CD4-positive, alpha-beta T cell (primary cell): ENCODE data around the gene PTDSS2. TPM values are rescaled to one million over a fixed set of nuclear protein-coding genes. Genes with fewer than 3 reads are reported as not detected.

Source experiments
- ATAC-seq: fragments of 200-7000 bp; cut with Tn5 transposase; one replicate; pipeline ENCODE4 v1.10.0; 2022; ENCODE audit warnings: mild to moderate bottlenecking; ENCODE audit not compliant: poor library complexity
- CTCF ChIA-PET: fragments of 350-600 bp; sonication (Branson Sonifier 250); formaldehyde crosslinking; loops from one replicate; lab custom pipeline; 2021; ENCODE audit warnings: antibody characterized with exemption, inconsistent platforms; lab: Charles Lee
- POLR2A ChIA-PET: fragments of 350-600 bp; sonication (Branson Sonifier 250); formaldehyde crosslinking; loops from one replicate; lab custom pipeline; 2021; ENCODE audit warnings: antibody characterized with exemption, inconsistent platforms; lab: Charles Lee
- DNase-seq, 14 experiments: peaks; one replicate each; pipeline ENCODE4 v3.0.0-alpha.2; 2013 to 2020; ENCODE audit warnings: mixed read lengths in 2 of 14
- H3K27ac ChIP-seq, 2 donors: one replicate each; pipeline versions ENCODE4 v1.5.1 to v1.7.0; 2013; ENCODE audit warnings: low read length in 2 of 2, low read depth in 1 of 2, mild to moderate bottlenecking in 1 of 2
- H3K27me3 ChIP-seq, 2 experiments: 1 replicate in 1 of 2; 2 replicates in 1 of 2; pipeline versions ENCODE4 v1.6.1 to v1.7.0; 2013; ENCODE audit warnings: low read length in 2 of 2, control low read depth in 1 of 2, mild to moderate bottlenecking in 1 of 2, moderate library complexity in 1 of 2; ENCODE audit not compliant: insufficient read depth in 2 of 2, control insufficient read depth in 1 of 2
- H3K36me3 ChIP-seq: one replicate; pipeline ENCODE4 v1.6.1; 2013; ENCODE audit warnings: low read length, control low read depth; ENCODE audit not compliant: insufficient read depth
- H3K4me1 ChIP-seq: one replicate; pipeline ENCODE4 v1.6.1; 2013; ENCODE audit warnings: low read length, control low read depth; ENCODE audit not compliant: insufficient read depth
- H3K4me3 ChIP-seq: one replicate; pipeline ENCODE4 v1.5.1; 2013; ENCODE audit warnings: mild to moderate bottlenecking, low read length, moderate library complexity
- H3K9me3 ChIP-seq, 2 experiments: 1 replicate in 1 of 2; 2 replicates in 1 of 2; pipeline versions ENCODE4 v1.6.1 to v1.7.0; 2013; ENCODE audit warnings: low read length in 2 of 2, mild to moderate bottlenecking in 2 of 2, control low read depth in 1 of 2, moderate library complexity in 1 of 2; ENCODE audit not compliant: control insufficient read depth in 1 of 2, insufficient read depth in 1 of 2
- H3K27ac Mint-ChIP-seq: one replicate; pipeline ENCODE4 v1.8.0; 2020; ENCODE audit warnings: mixed read lengths
- H3K27me3 Mint-ChIP-seq: one replicate; pipeline ENCODE4 v1.8.0; 2021; ENCODE audit warnings: mixed read lengths
- H3K36me3 Mint-ChIP-seq: one replicate; pipeline ENCODE4 v1.8.0; 2021; ENCODE audit warnings: low read depth, mixed read lengths
- H3K4me1 Mint-ChIP-seq: one replicate; pipeline ENCODE4 v1.8.0; 2021; ENCODE audit warnings: low read depth, mixed read lengths
- H3K4me3 Mint-ChIP-seq: one replicate; pipeline ENCODE4 v1.8.0; 2020; ENCODE audit warnings: mild to moderate bottlenecking, mixed read lengths
- H3K9me3 Mint-ChIP-seq: one replicate; pipeline ENCODE4 v1.8.0; 2020; ENCODE audit warnings: mixed read lengths
- CTCF ChIP-seq: fragments of 200-600 bp; IDR thresholded peaks from one replicate; pipeline ENCODE4 v1.8.0; 2022; ENCODE audit warnings: antibody characterized with exemption, mild to moderate bottlenecking
- intact Hi-C, 2 experiments: fragments of 100-400 bp; cut with DNase I in 1 of 2; cut with micrococcal nuclease in 1 of 2; formaldehyde crosslinking; loops; one replicate each; pipeline versions ENCODE4 v1.15.1 to v1.9.0; 2023 to 2025; cut with DNase I, micrococcal nuclease
- total RNA-seq, 174 experiments: library from RNA in 2 of 174; stranded (reverse) in 2 of 174; gene quantifications; one replicate each; pipeline ENCODE4 v1.2.3 and lab custom pipeline; 2021 to 2026

PTDSS2 gene
- total RNA-seq, 2 experiments from 2014 or later: 15.2 to 18.4 TPM

GRCh38 chr11:504053-504993 is 54.2 kb downstream of the PTDSS2 start:
- TF ChIP-seq CTCF: no peak
- H3K4me1 Mint-ChIP-seq: peaks cover 24% of the 10 kb centered on the region
- H3K27ac ChIP-seq: peak overlapping the region in 1 of 2 donors; percentile 49
- ChIA-PET CTCF (interaction anchor here (2.7 kb wide), 1 partner anchor 14 kb away, joined by 10 read pairs; no protein-coding TSS in a partner anchor), POLR2A (interaction anchor here (1.0 to 1.5 kb wide), 2 partner anchors 14 to 55 kb away, joined by 3 read pairs; no protein-coding TSS in a partner anchor)
- no peaks in the 10 kb centered on the region for H3K9me3 ChIP-seq
- peaks cover 4% of the 10 kb centered on the region for H3K27me3 Mint-ChIP-seq
- H3K36me3 ChIP-seq: peaks cover 32% of the 10 kb centered on the region
- no peaks in the 10 kb centered on the region for H3K9me3 Mint-ChIP-seq
- intact Hi-C loops: loop anchor here in 1 of 2 experiments (10.0 kb wide), 1 partner anchor 50 kb away; the partner anchor contains the start of gene PTDSS2
- DNase-seq (peak in 1 of 14 experiments; percentile 30), ATAC-seq (no peak)
- peak overlapping the region; percentile 81 for H3K4me3 Mint-ChIP-seq
- H3K4me1 ChIP-seq: peaks cover 53% of the 10 kb centered on the region
- H3K27me3 ChIP-seq: no peaks in the 10 kb centered on the region
- H3K4me3 ChIP-seq: peak overlapping the region; percentile 34
- H3K27ac Mint-ChIP-seq: peak overlapping the region; percentile 100
- peaks cover 24% of the 10 kb centered on the region for H3K36me3 Mint-ChIP-seq

GRCh38 chr11:504994-505344 is 54.9 kb downstream of the PTDSS2 start:
- H3K27ac Mint-ChIP-seq: peak overlapping the region; percentile 100

More at GRCh38 chr11:504994-505344, 54.9 kb downstream of the PTDSS2 start:
- Mint-ChIP-seq H3K9me3 (no peaks in the 10 kb centered on the region), H3K27me3 (peaks cover 4% of the 10 kb centered on the region), H3K36me3 (peaks cover 27% of the 10 kb centered on the region), H3K4me3 (peak overlapping the region; percentile 81), H3K4me1 (peaks cover 24% of the 10 kb centered on the region)
- no peaks in the 10 kb centered on the region for H3K9me3 ChIP-seq
- H3K36me3 ChIP-seq: peaks cover 30% of the 10 kb centered on the region
- no peak overlapping the region for H3K27ac ChIP-seq
- ChIA-PET POLR2A (interaction anchor here (1.0 to 2.3 kb wide), 3 partner anchors 13 to 55 kb away, joined by 3 to 27 read pairs (median 3); partner anchors contain the start of gene PTDSS2), CTCF (interaction anchor here (2.7 kb wide), 1 partner anchor 14 kb away, joined by 10 read pairs; no protein-coding TSS in a partner anchor)
- H3K4me3 ChIP-seq: no peak overlapping the region
- intact Hi-C loops: loop anchor here (5.0 to 10.0 kb wide), 3 partner anchors 50 to 298 kb away; partner anchors contain the start of genes BET1L (in 1 of the 2), PTDSS2 (in 1 of the 2), RIC8A (in 1 of the 2) and SLC25A22 (in 1 of the 2)
- DNase-seq (no peak), ATAC-seq (no peak)
- TF ChIP-seq CTCF: no peak
- H3K4me1 ChIP-seq: peaks cover 53% of the 10 kb centered on the region
- no peaks in the 10 kb centered on the region for H3K27me3 ChIP-seq
